Inferior parietal cortex (tissue), 1 donor: Measurements from ENCODE around the gene ACHE.

ENCODE experiments used
- DNase-seq: peaks from one replicate; pipeline ENCODE4 v3.0.0-alpha.2; 2016; ENCODE audit errors: extremely low spot score

ACHE gene

GRCh38 chr7:100896732-100897608 lies 1.3 kb upstream of the ACHE start:
- DNase-seq, result no peak

- no peak for DNase-seq
Measured at GRCh38 chr7:100895956-100896731, 456 bp upstream of the ACHE start.

GRCh38 chr7:100894860-100895700 lies 608 bp downstream of the ACHE start:
- no peak for DNase-seq

GRCh38 chr7:100893910-100894721 lies 1.6 kb downstream of the ACHE start:
- DNase-seq, result no peak

- no peak for DNase-seq
Measured at GRCh38 chr7:100893318-100893895, 2.3 kb downstream of the ACHE start.

- DNase-seq, result no peak
Measured at GRCh38 chr7:100892364-100893317, 3.0 kb downstream of the ACHE start.

GRCh38 chr7:100891568-100892247 lies 4.0 kb downstream of the ACHE start:
- DNase-seq, result no peak

- DNase-seq, result no peak
Measured at GRCh38 chr7:100890653-100891567, 4.8 kb downstream of the ACHE start.

- no peak for DNase-seq
Measured at GRCh38 chr7:100888988-100889750, 6.5 kb downstream of the ACHE start, which contains the start of gene UFSP1. Gene UFSP1, minus strand, starts transcription at chr7:100889715. Its CDS starts 444 bp downstream, at chr7:100889271.

- no peak for DNase-seq
Measured at GRCh38 chr7:100888291-100888987, 7.2 kb downstream of the ACHE start.

- no peak for DNase-seq
Measured at GRCh38 chr7:100887516-100888290, 8.0 kb downstream of the ACHE start.

- DNase-seq, result no peak
Measured at GRCh38 chr7:100886936-100887515, 8.7 kb downstream of the ACHE start.

GRCh38 chr7:100886142-100886935 lies 9.3 kb downstream of the ACHE start:
- no peak for DNase-seq

GRCh38 chr7:100885440-100886141 lies 10.1 kb downstream of the ACHE start:
- no peak for DNase-seq
